Breast epithelium (tissue), 4 donors: Measurements from ENCODE around the gene RNU11. TPM values are rescaled to one million over a fixed set of nuclear protein-coding genes. Genes with fewer than 3 reads are reported as not detected.
"Not testable (repeated sequence)": the region's sequence is repeated elsewhere in the genome, so short reads cannot be mapped to it uniquely, and the experiment has no call there.

Experiments used
- DNase-seq, 2 donors: peaks; one replicate each; pipeline ENCODE4 v3.0.0-alpha.2; 2019; ENCODE audit warnings: low spot score in 2 of 2
- H3K27ac ChIP-seq, 2 donors: fragments of 200-600 bp; sonication (generic) in 1 of 2; one replicate each; pipeline ENCODE4 v1.5.1; 2016 to 2019; ENCODE audit warnings: mild to moderate bottlenecking in 1 of 2
- H3K27me3 ChIP-seq, 2 donors: fragments of 200-600 bp; sonication (generic) in 1 of 2; one replicate each; pipeline versions ENCODE4 v1.5.1 to v1.6.0; 2017 to 2019; ENCODE audit warnings: control low read depth in 1 of 2, mild to moderate bottlenecking in 1 of 2
- H3K36me3 ChIP-seq: fragments of 200-600 bp; one replicate; pipeline ENCODE4 v1.5.1; 2019
- H3K4me1 ChIP-seq, 2 donors: fragments of 200-600 bp; sonication (generic); one replicate each; pipeline ENCODE4 v1.5.1; 2016 to 2019; ENCODE audit warnings: control low read depth in 1 of 2
- H3K4me3 ChIP-seq, 3 donors: fragments of 200-600 bp; sonication (generic); 1 replicate in 2 of 3; 2 replicates in 1 of 3; pipeline ENCODE4 v1.5.1; 2016 to 2019; ENCODE audit warnings: mild to moderate bottlenecking in 3 of 3, moderate library complexity in 2 of 3
- H3K9me3 ChIP-seq, 2 donors: fragments of 200-600 bp; sonication (generic) in 1 of 2; one replicate each; pipeline ENCODE4 v1.5.1; 2016 to 2019; ENCODE audit warnings: control low read depth in 1 of 2
- CTCF ChIP-seq, 3 donors: fragments of 450-650 bp; IDR thresholded peaks; one replicate each; pipeline ENCODE4 v1.5.1; 2016 to 2017; ENCODE audit warnings: antibody characterized with exemption in 3 of 3, mild to moderate bottlenecking in 3 of 3, moderate library complexity in 3 of 3
- POLR2A ChIP-seq: fragments of 450-650 bp; IDR thresholded peaks from one replicate; pipeline ENCODE4 v1.6.1; 2016; ENCODE audit warnings: antibody characterized with exemption, mild to moderate bottlenecking, moderate library complexity
- POLR2AphosphoS5 ChIP-seq, 3 donors: sonication (generic); formaldehyde crosslinking; IDR thresholded peaks; one replicate each; pipeline ENCODE4 v1.6.1; 2017; ENCODE audit warnings: antibody characterized with exemption in 3 of 3
- intact Hi-C: fragments of 100-400 bp; cut with DNase I; formaldehyde crosslinking; loops from one replicate; pipeline ENCODE4 v1.15.1; 2023; ENCODE audit warnings: low total_unique reads
- total RNA-seq, 3 donors: library from RNA; depleted of rRNA; stranded (reverse); fragments of >200 nt; gene quantifications; one replicate each; pipeline ENCODE4 v1.1.0, GENCODE V29; 2016

Gene RNU11
- total RNA-seq, 3 donors from 2014 or later, result not detected

GRCh38 chr1:28671254-28671780 is 22.9 kb downstream of the RNU11 start:
- Histone ChIP-seq H3K4me1 (peaks cover 0 to 4% of the 10 kb centered on the region in 2 donors), H3K27me3 (no peaks in the 10 kb centered on the region), H3K4me3 (no peak overlapping the region), H3K9me3 (no peaks in the 10 kb centered on the region), H3K36me3 (no peaks in the 10 kb centered on the region), H3K27ac (no peak overlapping the region)
- intact Hi-C loops, result no loop called here
- DNase-seq, result no peak
- TF ChIP-seq POLR2A (no peak), POLR2AphosphoS5 (IDR thresholded peaks at IDR 0.05) (no peak), CTCF (IDR thresholded peaks at IDR 0.05) (no peak)

DNA sequence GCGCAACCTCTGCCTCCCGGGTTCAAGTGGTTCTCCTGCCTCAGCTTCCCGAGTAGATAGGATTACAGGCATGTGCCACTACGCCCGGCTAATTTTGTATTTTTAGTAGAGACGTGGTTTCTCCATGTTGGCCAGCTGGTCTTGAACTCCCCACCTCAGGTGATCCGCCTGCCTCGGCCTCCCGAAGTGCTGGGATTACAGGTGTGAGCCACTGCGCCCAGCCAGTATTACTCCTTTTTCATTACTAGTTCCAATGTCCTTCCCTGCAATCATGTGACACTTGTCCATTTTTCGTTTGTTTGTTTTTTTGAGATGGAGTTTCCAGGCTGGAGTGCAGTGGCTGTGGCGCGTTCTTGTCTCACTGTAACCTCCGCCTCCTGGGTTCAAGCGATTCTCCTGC is 24.6 kb downstream of the RNU11 start:
- H3K27ac ChIP-seq, H3K4me3 ChIP-seq, intact Hi-C loops, H3K9me3 ChIP-seq, H3K36me3 ChIP-seq, DNase-seq, H3K4me1 ChIP-seq, H3K27me3 ChIP-seq: not testable (repeated sequence)

DNA sequence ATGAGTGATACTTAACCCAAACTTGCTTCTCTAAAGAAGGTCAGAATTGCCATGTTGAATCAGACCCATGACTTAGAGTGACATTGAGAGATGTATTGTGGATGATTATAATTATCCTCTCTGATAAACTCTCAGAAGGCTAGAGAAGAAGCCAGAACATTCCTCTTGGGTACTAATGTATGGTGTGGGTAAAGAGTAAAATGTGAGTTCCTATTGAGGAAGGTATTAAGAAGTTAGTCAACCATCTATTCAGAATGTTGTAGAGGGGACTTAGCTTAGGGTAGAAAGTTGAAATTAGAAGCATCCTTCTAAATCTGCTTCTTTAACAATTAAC is 27.5 kb downstream of the RNU11 start:
- no peak overlapping the region for H3K4me3 ChIP-seq
- TF ChIP-seq CTCF (IDR thresholded peaks at IDR 0.05) (no peak), POLR2A (no peak), POLR2AphosphoS5 (IDR thresholded peaks at IDR 0.05) (no peak)
- intact Hi-C loops, result no loop called here
- H3K36me3 ChIP-seq, result no peaks in the 10 kb centered on the region
- H3K27me3 ChIP-seq, result no peaks in the 10 kb centered on the region
- DNase-seq, result no peak
- H3K9me3 ChIP-seq, result no peaks in the 10 kb centered on the region
- no peak overlapping the region for H3K27ac ChIP-seq
- no peaks in the 10 kb centered on the region for H3K4me1 ChIP-seq

DNA sequence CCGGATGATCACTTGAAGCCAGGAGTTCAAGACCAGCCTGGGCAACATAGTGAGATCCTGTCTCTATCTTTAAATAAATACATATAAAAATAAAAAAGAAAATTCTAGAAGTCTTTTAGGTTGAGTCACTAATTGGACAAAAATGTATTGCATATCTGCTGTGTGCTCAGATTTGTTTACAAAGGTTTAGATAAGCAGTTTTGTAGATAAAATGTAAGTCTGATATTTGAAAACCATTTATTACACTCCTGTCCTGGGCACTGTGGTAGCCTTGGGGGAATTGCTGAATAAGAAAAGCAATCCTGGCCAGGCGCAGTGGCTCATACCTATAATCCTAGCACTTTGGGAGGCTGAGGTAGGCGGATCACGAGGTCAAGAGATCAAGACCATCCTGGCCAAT is 31.8 kb downstream of the RNU11 start:
- no peak for DNase-seq
- Histone ChIP-seq H3K27me3 (no peaks in the 10 kb centered on the region), H3K36me3 (no peaks in the 10 kb centered on the region), H3K4me3 (no peak overlapping the region), H3K9me3 (no peaks in the 10 kb centered on the region), H3K4me1 (no peaks in the 10 kb centered on the region), H3K27ac (no peak overlapping the region)
- intact Hi-C loops, result no loop called here
- no peak for TF ChIP-seq POLR2A
- no peak for TF ChIP-seq POLR2AphosphoS5 (IDR thresholded peaks at IDR 0.05)
- no peak for TF ChIP-seq CTCF (IDR thresholded peaks at IDR 0.05)

- intact Hi-C loops, result no loop called here
- H3K27me3 ChIP-seq, result no peaks in the 10 kb centered on the region
- no peak overlapping the region for H3K27ac ChIP-seq
- H3K4me1 ChIP-seq, result no peaks in the 10 kb centered on the region
- no peaks in the 10 kb centered on the region for H3K9me3 ChIP-seq
- H3K36me3 ChIP-seq, result no peaks in the 10 kb centered on the region
- DNase-seq, result no peak
- TF ChIP-seq POLR2A (no peak), POLR2AphosphoS5 (IDR thresholded peaks at IDR 0.05) (no peak), CTCF (IDR thresholded peaks at IDR 0.05) (no peak)
- H3K4me3 ChIP-seq, result no peak overlapping the region
Observed at GRCh38 chr1:28682840-28683239, 34.4 kb downstream of the RNU11 start.

GRCh38 chr1:28684937-28685336 is 36.5 kb downstream of the RNU11 start:
- Histone ChIP-seq H3K9me3 (no peaks in the 10 kb centered on the region), H3K27ac (no peak overlapping the region), H3K36me3 (no peaks in the 10 kb centered on the region), H3K27me3 (no peaks in the 10 kb centered on the region), H3K4me3 (no peak overlapping the region), H3K4me1 (no peaks in the 10 kb centered on the region)
- TF ChIP-seq POLR2A (no peak), CTCF (IDR thresholded peaks at IDR 0.05) (no peak), POLR2AphosphoS5 (IDR thresholded peaks at IDR 0.05) (no peak)
- DNase-seq, result no peak
- intact Hi-C loops, result no loop called here

DNA sequence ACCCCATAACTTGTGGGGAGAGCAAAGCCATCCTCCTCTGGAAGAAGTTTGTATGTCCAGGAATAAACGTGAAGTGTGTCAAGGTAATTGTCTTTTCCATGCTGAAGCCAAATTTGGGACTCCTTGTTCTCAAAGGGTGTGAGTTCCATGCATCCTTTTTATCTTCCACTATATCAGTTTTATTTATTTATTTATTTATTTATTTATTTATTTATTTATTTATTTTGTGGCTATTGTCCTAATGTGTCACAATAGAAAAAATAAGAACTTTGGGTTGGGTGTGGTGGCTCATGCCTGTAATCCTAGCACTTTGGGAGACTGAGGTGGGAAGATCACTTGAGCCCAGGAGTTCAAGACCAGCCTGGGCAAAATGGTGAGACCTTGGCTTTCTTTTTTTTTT is 43.2 kb downstream of the RNU11 start:
- H3K27me3 ChIP-seq, H3K9me3 ChIP-seq, H3K4me1 ChIP-seq, DNase-seq, intact Hi-C loops, H3K4me3 ChIP-seq, H3K27ac ChIP-seq, H3K36me3 ChIP-seq: not testable (repeated sequence)
